HG02852 (cell line): ENCODE results near the gene SFTPB.

Experiments
- ATAC-seq: cut with Tn5 transposase; IDR thresholded peaks from one replicate; pipeline ENCODE4 v1.9.1; 2021; ENCODE audit warnings: mild to moderate bottlenecking, moderate library complexity; ENCODE audit not compliant: unreplicated experiment

SFTPB gene

DNA sequence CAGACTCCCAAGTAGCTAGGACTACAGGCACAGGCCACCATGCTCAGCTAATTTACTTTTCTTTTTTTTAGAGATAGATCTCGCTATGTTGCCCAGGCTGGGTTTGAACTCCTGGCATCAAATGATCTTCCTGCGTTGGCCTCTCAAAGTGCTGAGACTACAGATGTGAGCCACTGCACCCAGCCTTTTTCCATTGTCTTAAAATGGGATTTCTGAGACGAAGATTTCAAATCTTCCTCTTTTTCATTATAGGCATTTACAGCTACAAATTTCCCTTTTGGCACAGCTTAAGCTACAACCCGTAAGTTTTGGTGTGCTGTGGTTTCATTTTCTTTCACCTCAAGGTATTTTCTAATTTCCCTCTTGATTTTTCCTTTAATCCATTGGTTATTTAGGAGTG lies 34.8 kb upstream of the SFTPB start:
- ATAC-seq = no peak

DNA sequence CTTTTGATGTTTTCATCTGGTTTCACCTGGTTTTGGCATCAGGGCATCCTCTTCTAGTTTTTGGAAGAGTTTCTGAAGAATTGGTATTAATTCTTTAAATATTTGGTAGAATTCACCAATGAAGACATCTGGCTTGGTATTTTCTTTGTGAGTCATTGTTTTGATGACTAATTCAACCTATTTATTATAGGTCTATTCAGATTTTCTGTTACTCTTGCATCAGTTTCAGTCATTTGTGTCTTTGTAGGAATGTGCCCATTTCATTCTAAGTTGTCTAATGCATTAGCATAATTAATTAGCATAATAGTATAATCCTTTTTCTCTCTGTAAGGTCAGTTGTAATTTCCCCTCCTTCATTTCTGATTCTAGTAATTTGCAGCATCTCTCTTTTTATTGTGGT lies 34.2 kb upstream of the SFTPB start:
- ATAC-seq = no peak

DNA sequence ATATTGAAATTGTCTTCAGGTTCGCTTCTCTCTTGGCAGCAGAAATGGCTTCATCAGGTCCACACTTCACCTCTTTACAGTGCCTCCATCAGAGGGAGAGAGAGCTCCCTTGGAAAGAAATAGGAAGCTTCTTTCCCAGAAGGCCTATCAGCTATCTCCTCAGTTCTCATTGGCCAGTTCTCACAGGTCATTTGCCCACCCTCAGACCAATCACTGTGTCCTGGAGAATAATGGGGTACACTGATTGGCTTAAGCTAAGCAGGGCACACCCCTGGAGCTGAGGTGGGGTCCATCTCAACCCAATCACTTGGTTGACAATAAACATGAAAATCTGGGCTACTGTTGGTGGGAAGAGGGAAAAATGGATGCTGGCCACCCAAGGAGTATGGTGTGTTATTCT lies 31.3 kb upstream of the SFTPB start:
- no peak for ATAC-seq

DNA sequence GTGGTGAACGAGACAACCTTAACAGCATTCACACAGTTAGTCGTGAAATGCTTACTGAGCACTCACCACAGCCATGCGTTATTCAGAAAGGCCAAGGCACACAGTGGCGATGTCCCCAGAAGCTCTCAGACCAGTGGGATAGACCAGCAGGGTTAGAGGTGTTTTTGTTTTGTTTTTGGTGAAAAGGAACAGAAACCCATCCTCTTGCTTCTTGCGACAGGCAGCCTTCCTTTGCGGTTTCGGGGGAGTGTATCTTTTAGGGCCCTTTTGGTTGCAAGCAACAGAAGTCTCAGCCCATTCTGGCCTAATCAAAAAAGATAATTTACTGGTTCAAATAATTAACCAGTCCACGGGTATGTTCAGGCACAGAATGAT lies 30.9 kb upstream of the SFTPB start:
- no peak for ATAC-seq

DNA sequence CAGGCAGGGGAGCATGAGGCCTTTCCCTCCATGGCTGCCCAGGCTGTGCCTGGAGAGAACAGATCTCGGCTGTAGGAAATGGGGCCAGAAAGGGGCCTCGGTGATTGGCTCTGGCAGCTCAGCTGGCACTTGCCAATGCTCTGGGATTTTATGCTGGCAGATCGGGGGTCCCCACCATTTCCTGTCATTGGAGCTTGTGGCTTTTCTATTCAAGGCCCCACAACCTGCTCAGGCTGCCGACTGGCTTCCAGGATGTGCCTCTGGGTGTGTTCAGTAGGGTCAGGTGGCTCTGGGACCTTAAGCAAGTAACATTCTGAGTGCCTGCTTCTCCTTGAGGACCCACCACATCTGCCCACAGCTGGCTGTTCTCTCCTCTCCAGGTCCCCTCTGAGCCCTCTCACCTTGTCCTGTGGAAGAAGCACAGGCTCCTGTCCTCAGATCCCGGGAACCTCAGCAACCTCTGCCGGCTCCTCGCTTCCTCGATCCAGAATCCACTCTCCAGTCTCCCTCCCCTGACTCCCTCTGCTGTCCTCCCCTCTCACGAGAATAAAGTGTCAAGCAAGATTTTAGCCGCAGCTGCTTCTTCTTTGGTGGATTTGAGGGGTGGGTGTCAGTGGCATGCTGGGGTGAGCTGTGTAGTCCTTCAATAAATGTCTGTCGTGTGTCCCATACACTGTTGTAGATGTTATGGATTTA lies 30.3 kb upstream of the SFTPB start:
- ATAC-seq = no peak

DNA sequence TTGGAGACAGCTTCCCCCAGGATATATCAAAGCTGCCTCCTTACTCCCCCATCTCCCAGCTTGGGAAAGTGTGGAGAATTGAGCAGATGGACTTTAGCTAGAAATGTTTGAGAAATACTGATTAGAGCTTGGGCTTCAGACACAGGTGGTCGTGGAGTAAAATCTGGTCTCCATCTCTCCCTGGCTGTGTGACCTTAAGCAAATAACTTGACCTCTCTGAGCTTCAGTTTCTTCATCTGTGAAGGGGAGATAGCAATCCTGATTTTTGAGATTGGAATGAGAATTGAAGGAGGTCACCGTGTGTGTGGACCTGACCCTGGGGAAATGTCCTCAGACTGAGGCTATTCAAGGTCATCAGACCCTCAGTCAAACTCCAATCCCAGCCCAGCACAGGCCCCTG lies 29.7 kb upstream of the SFTPB start:
- no peak for ATAC-seq

DNA sequence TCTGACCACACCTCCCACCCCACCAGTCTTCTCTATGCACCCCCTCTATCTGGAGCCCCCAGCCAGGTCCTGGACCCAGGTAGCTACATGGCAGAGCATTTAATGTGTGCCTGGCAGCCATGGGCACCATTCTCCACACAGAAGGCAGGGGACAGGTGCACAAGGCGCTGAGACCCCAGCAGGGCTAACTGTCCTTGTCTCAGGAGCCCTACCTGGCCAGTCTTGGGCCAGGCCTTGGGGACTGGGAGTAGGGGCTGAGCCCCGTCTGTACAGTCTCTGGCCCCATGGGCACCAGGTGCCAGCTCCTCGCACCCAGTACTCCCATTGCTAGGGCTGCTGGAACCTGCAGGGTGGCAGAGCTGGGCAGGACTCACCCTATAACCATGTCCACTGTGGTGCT lies 29.1 kb upstream of the SFTPB start:
- ATAC-seq = no peak

DNA sequence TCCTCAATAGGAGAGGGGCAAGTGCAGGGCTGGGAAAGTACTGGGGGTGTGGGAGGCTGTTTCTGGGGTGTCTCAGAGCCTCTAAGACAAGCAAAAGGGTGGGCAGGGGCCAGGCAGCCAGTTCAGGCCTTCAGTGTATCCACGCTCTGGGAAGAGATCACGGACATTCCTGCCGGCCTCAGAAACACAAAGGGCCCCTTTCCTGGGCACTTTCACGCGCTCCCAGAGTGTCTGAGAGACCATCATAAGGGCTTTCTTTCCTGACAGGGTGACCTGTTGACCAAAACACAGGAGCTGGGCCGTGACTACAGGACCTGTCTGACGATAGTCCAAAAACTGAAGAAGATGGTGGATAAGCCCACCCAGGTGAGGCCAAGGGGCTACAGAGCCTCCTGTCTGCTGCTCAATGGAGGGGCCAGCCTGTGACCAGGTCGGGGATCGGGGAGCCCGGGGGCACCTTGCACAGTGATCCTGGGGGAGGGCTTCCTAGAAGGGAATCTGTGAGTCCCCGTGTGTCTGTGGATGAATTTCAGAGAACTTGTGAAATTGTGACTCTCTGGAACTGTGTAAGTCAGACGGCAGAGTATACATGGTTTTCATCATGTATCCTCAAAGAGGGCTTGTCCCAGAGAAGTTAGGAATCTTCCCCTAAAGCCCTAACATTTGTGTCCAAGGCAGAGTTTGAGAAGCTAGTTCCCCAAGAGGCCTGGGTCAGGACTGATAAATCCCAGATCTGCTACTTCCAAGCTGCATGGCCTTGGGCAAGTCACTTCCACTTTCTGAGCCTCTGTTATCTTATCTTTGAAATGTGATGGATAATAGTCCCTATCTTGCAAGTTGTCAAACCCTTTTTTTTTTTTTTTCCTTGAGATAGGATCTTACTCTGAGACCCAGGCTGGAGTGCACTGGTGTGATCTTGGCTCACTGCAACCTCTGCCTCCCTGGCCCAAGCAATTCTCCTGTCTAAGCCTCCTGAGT lies 28.0 kb upstream of the SFTPB start:
- no peak for ATAC-seq

DNA sequence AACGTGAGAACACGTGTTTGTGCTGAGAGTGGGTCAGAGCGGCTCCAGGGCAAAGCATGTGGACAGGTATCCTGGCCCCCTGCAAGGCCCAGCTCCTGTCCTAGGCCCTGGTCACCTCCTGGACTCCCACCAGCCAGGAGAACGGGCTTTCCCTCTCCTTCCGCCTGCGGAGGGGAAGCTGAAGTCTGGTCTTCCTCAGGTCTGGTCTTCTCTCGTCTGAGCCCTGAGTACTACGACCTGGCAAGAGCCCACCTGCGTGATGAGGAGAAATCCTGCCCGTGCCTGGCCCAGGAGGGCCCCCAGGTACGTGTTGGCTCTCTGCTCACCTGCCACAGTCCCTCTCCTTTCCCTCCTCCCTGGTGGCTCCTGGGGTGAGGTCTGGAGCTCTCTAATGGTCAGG lies 27.1 kb upstream of the SFTPB start:
- ATAC-seq = no peak

DNA sequence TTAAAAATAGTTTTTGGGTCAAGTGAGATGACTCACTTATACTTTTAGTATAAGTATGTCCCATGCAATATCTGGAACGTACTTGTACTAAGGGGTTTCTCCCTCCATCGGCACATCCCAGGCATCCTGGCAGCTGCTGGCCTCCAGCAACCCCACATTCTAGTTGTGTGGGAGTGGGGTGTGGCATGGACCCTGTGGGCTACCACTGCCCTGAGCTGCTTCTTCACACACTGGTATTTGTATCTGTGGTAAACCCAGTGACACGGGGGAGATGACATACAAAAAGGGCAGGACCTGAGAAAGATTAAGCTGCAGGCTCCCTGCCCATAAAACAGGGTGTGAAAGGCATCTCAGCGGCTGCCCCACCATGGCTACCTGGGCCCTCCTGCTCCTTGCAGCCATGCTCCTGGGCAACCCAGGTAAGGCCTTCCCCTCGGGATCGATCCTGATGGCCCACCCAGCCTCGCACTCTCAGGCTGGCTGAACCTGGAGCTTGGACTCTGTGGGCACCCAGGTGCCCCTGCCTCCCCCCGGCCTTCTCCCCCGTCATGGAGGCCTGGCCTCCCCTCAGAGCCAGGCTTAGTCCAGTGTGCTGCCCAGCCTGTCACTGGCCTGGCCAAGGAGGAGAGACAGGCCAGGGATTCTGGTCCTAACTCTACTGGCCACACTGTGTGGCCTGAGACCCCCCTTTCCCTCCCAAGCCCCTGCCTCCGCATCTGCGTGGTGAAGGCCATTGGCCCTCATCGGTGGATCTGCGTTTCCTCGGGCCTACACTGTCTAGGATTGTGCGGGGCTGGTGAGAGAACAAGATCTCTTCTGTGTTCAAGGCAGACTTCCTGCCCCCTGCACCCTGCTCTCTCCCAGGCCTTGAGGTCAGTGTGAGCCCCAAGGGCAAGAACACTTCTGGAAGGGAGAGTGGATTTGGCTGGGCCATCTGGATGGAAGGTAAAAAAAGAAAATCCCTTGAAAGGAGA lies 26.3 kb upstream of the SFTPB start, which contains the start of gene GNLY:
TSS of gene GNLY (plus strand) at position 307 of the 974 bp plus-strand sequence. CDS start at position 368, 61 bp downstream.
- no peak for ATAC-seq

DNA sequence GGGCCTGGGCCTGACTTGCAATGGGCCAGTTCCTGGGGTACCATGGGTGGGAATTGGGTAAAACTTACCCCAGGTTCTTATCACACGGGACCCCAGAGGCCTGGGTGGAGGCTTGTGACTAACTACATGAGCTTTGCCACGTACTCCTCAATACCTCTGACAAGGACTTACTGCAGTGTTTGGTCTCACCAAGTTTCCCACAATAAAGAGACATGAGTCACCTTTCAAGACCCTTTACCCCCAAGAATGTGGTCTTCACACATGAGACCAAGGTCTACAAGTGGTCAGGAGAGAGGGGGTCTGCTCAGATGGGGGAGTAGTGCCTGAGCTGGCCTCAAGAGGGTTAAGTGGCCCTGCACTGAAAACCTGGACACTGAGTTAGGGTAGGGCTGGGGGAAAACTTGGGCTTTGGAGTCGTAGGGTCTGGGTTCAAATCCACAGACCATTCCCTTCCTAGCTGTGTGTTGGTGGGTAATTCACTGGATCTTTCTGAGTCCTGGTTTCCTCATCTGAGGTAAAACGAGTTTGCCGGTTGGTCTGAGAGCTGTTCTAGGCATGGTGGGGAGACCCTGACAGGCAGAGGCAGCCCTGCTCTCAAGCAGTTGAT lies 24.1 kb upstream of the SFTPB start:
- no peak for ATAC-seq

DNA sequence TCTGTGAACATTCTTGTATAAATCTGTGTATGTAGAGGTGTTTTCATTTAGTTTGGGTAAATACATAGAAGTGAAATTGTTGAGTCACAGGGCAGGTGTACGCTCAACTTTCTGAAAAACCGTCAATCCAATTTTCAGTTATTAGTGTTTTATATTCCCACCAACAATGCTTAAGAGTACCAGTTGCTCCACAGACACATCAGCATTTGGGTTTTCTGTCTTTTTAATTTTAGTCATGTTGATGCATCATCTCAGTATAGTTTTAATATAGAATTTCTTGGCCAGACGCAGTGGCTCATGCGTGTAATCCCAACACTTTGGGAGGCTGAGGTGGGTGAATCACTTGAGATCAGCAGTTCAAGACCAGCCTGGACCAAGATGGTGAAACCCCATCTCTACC lies 22.9 kb upstream of the SFTPB start:
- ATAC-seq = no peak

DNA sequence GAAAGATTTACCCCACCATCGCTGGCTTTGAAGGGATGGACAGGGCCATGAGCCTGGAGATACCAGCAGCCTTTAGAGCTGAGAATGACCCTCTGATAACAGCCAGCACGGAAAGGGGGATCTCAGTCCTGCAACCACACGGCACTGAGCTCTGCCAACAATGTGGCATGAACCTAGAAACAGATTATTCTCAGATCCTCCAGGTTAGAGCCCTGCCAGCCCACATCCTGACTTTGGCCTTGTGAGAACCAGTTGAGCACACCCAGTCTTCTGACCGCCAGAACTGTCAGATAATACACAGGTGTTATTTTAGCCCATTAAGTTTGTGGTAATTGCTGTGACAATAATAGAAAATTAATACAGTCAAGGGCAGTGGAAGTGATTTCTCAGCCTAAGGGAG lies 16.8 kb upstream of the SFTPB start:
- ATAC-seq = no peak

DNA sequence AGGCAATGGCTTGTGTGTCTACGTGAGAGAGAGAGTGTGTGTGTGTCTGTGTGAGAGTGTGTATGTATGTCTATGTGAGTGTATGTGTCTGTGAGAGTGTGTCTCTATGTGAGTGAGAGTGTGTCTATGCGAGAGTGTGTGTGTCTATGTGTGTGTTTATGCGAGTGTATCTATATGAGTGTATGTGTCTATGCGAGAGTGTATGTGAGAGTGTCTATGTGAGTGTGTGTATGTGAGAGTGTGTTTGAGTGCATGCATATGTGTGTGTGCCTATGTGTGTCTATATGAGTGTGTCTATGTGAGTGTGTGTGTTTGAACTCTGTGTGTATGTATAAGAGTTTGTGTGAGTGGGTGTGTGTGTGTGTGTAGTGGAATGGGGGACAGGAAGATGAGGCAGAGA lies 16.4 kb upstream of the SFTPB start:
- ATAC-seq = no peak

DNA sequence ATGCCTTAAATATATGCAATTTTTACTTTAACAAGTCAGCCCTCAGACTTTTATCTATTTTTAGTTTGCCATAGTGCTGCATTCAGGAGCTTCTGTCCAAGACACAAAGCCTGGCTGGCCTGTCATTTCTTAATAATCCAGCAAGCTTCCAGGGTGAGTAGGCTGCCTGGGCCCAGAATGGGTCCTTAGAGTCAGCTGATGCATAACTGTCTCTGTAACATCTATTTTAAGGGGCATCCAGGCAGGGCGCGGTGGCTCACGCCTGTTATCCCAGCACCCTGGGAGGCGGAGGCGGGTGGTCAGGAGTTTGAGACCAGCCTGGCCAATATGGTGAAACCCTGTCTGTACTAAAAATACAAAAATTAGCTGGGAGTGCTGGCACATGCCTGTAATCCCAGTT lies 14.4 kb upstream of the SFTPB start:
- no peak for ATAC-seq

DNA sequence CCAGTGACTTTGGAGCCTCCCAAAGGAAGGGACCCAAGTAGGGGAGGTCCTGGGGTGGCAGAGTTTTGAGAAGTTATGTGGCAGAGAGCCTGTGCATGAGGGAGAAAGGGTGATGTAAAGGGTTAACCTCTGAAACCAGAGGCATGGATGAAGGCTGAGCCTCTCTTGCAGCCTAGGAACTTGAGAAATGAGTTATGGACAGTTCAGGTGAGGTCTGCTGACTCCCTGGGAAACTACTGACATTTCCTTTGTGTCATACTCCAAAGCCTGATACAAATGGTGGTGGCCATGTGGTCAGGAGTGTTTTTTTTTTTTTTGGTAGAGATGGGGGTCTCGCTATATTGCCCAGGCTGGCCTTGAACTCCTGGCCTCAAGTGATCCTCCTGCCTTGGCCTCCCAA lies 13.8 kb upstream of the SFTPB start:
- no peak for ATAC-seq

DNA sequence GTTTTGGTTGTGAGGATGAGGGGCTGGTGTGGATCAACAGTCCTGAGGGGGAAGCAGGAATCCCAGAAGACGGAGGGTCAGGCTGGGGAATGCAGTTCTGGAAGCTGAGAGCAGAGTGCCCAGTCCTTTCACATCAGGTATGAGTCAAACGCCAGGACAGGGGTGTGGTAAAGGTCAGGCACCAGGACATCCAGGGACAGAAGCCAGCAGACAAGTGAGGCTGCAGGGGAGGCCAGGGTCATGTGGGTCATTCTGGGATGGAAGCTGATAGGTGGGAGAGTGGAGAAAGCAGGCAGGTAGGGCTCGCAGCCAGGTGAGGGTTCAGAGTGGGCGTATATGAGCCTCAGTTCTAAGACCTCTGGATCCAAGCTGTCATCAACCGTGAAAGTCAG lies 13.4 kb upstream of the SFTPB start:
- no peak for ATAC-seq

DNA sequence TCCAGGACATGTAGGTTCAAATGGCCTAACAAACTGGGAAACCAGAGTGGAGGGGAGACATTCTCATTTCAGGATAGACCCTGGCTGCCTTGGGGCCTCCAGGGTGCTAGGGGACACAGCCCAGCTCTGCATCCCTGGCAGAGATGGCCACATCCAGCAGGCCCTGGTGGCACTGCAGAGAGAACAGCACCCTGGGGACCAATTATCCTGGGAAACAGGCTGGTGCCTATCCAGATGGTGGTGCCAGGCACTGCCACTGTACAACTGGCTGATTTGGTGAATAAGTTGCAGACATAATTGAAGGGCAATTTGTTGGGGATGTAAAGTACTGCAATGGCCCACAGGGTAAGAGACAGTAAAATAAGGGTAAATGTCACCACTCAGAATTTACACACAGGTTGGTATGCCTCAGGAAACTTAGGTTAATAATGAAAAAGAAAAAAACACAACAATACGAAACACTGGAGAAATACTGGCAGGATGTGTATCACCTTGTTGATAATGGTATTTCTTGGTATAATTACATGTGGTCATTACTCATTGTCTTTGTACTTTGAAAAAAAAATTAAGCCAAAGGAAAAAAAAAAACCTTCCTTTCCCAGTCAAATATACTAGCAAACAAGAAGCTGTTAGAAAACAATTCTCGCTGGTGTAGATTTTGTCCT lies 12.8 kb upstream of the SFTPB start:
- no peak for ATAC-seq

DNA sequence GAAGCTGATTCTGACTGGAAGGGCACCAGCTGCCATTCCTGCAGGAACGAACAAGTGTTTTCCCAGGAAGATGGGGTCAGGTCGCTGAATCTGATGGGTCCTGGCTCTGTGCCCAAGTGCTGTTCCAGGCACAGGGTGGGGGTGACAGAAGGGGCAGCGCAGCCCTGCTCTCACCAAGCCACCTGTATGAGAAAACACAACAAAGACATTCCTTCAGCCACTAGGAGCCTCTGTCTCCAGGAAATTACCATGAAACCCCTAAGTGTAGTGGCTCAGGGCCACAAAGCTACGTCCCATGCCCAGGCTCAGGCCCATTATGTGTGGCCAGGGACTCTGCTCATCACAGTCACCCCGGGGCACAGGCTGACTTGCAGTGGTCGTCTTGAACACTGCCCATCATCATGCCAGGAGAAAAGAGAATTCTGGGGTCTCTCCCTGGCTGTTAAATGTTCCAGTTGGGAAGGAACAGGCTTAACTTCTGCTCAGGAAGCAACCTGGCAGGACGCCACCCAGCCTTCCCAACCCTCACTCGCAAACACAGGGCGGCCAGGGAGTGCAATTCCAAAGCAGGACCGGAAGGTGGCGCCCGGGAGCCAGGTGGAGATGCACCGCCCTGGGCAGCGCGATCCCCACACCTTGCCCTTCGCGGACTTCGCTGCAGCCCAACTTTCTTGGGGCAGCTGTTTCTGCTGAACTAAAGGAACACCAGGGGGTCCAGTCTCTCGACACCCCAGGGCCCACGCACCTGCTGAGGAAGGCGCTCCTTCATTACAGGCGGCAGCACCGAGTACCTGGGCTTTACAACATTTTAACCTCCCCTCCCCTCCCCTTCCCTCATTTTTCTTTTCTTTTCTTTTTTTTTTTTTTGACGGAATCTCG lies 11.0 kb upstream of the SFTPB start:
- no peak for ATAC-seq
